ENCODE data around the gene FAM9A. TPM values are rescaled to one million over a fixed set of nuclear protein-coding genes. Genes with fewer than 3 reads are reported as not detected.

The FAM9A gene
- polyA plus RNA-seq, 3 donors = not detected

DNA sequence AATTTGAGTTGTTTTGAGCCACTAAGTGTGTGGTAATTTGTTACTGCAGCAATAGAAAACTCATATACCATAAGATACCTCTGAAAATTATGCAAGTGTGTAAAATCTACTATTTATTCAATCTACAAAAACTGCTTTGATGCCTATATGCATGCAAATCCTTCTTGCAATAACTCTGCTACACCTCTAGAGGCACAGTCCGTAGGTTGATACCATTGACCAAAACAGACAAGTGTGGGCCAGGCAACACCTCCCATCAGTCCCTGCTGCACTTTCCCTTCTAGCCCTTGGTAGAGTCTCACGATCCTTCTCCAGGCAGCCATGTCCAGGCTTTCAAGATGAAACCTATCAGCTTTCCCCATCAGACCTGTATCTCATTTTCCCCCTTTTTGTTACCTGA is 48.8 kb upstream of the FAM9A start:
- TF ChIP-seq, protein P1, sequence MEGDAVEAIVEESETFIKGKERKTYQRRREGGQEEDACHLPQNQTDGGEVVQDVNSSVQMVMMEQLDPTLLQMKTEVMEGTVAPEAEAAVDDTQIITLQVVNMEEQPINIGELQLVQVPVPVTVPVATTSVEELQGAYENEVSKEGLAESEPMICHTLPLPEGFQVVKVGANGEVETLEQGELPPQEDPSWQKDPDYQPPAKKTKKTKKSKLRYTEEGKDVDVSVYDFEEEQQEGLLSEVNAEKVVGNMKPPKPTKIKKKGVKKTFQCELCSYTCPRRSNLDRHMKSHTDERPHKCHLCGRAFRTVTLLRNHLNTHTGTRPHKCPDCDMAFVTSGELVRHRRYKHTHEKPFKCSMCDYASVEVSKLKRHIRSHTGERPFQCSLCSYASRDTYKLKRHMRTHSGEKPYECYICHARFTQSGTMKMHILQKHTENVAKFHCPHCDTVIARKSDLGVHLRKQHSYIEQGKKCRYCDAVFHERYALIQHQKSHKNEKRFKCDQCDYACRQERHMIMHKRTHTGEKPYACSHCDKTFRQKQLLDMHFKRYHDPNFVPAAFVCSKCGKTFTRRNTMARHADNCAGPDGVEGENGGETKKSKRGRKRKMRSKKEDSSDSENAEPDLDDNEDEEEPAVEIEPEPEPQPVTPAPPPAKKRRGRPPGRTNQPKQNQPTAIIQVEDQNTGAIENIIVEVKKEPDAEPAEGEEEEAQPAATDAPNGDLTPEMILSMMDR (IDR thresholded peaks at IDR 0.05) = no peak
- intact Hi-C loops (cut with micrococcal nuclease) = no loop called here
- Histone ChIP-seq H3K27me3 (ENCODE audit: control insufficient read depth in 2 of 2, insufficient read depth in 2 of 2, low read length in 2 of 2) (peaks cover 0 to 9% of the 10 kb centered on the region in 2 donors), H2AFZ (ENCODE audit: insufficient read depth, low read depth, low read length, poor library complexity, severe bottlenecking) (no peak overlapping the region), H3K79me2 (ENCODE audit: insufficient read depth, low read length) (no peaks in the 10 kb centered on the region), H4K20me1 (ENCODE audit: insufficient read depth, low read length) (no peaks in the 10 kb centered on the region), H3K36me3 (replicated peaks in 1 of 2; ENCODE audit: control insufficient read depth in 1 of 2, insufficient read depth in 2 of 2, low read length in 2 of 2) (no peaks in the 10 kb centered on the region), H3K4me1 (ENCODE audit: control insufficient read depth in 1 of 2, insufficient read depth in 2 of 2, low read length in 2 of 2) (no peaks in the 10 kb centered on the region), H3K4me3 (replicated peaks in 1 of 3; ENCODE audit: low read depth in 2 of 3, low read length in 3 of 3) (no peak overlapping the region), H3K27ac (ENCODE audit: low read depth in 1 of 2, low read length in 2 of 2) (no peak overlapping the region), H3K4me2 (replicated peaks; ENCODE audit: extremely low read depth, low read length, poor library complexity, severe bottlenecking) (no peak overlapping the region), H3K9ac (ENCODE audit: insufficient read depth, low read length, poor library complexity, severe bottlenecking) (no peak overlapping the region), H3K9me3 (replicated peaks in 1 of 2; ENCODE audit: control insufficient read depth in 1 of 2, insufficient read depth in 1 of 2, low read length in 2 of 2) (no peaks in the 10 kb centered on the region)
- Mint-ChIP-seq H3K9me3 (peaks cover 0 to 4% (median 1%) of the 10 kb centered on the region in 7 donors), H3K27ac (no peak overlapping the region), H3K27me3 (ENCODE audit: low read depth in 3 of 3) (peaks cover 4 to 14% (median 10%) of the 10 kb centered on the region in 3 donors), H3K4me3 (no peak overlapping the region), H3K4me1 (no peaks in the 10 kb centered on the region), H3K36me3 (no peaks in the 10 kb centered on the region)
- DNase-seq = no peak
- WGBS (ENCODE audit: insufficient coverage) = 56% methylated on average over 1 of the region's 2 CpGs

DNA sequence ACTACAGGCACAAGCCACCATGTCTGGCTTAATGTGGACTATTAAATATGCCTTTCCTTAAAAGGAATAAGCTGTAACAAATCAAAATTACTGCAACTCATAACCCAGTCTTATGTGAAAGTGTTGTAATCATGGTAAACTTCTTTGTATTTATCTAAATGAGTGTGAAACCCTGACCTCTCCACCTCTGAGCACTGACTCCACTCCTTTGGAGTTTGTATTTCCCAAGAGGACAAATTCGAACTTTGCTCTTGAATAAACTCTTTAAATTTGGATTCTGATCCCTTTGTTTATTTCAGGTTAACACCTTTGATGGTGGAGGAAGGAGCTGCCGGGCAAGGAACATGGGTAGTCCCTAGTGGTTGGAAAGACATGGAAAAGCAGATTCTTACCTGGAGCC is 48.3 kb upstream of the FAM9A start:
- Histone ChIP-seq H3K4me2 (replicated peaks; ENCODE audit: extremely low read depth, low read length, poor library complexity, severe bottlenecking) (no peak overlapping the region), H3K4me1 (ENCODE audit: control insufficient read depth in 1 of 2, insufficient read depth in 2 of 2, low read length in 2 of 2) (no peaks in the 10 kb centered on the region), H3K9me3 (replicated peaks in 1 of 2; ENCODE audit: control insufficient read depth in 1 of 2, insufficient read depth in 1 of 2, low read length in 2 of 2) (no peaks in the 10 kb centered on the region), H4K20me1 (ENCODE audit: insufficient read depth, low read length) (no peaks in the 10 kb centered on the region), H3K36me3 (replicated peaks in 1 of 2; ENCODE audit: control insufficient read depth in 1 of 2, insufficient read depth in 2 of 2, low read length in 2 of 2) (no peaks in the 10 kb centered on the region), H3K4me3 (replicated peaks in 1 of 3; ENCODE audit: low read depth in 2 of 3, low read length in 3 of 3) (no peak overlapping the region), H2AFZ (ENCODE audit: insufficient read depth, low read depth, low read length, poor library complexity, severe bottlenecking) (no peak overlapping the region), H3K9ac (ENCODE audit: insufficient read depth, low read length, poor library complexity, severe bottlenecking) (no peak overlapping the region), H3K27ac (ENCODE audit: low read depth in 1 of 2, low read length in 2 of 2) (no peak overlapping the region), H3K79me2 (ENCODE audit: insufficient read depth, low read length) (no peaks in the 10 kb centered on the region), H3K27me3 (ENCODE audit: control insufficient read depth in 2 of 2, insufficient read depth in 2 of 2, low read length in 2 of 2) (peaks cover 0 to 9% of the 10 kb centered on the region in 2 donors)
- H3K27ac Mint-ChIP-seq = no peak overlapping the region
- H3K27me3 Mint-ChIP-seq (ENCODE audit: low read depth in 3 of 3) = peaks cover 4 to 16% (median 12%) of the 10 kb centered on the region in 3 donors
- no CpG with 5 or more reads among the region's 2 CpGs for WGBS (ENCODE audit: insufficient coverage)
- no peaks in the 10 kb centered on the region for H3K36me3 Mint-ChIP-seq
- peaks cover 0 to 4% (median 2%) of the 10 kb centered on the region in 7 donors for H3K9me3 Mint-ChIP-seq
- DNase-seq = no peak
- TF ChIP-seq, protein P1 (IDR thresholded peaks at IDR 0.05) = no peak
- intact Hi-C loops (cut with micrococcal nuclease) = no loop called here
- H3K4me3 Mint-ChIP-seq = no peak overlapping the region
- no peaks in the 10 kb centered on the region for H3K4me1 Mint-ChIP-seq
